AG09319 (cell line): ENCODE data around the gene USP40.

Source experiments
- DNase-seq: peaks from one replicate; pipeline ENCODE4 v3.0.0-alpha.2; 2010; ENCODE audit warnings: low read depth; ENCODE audit errors: extremely low read depth
- CTCF ChIP-seq: IDR thresholded peaks from 2 replicates; pipeline ENCODE4 v1.5.1; 2011; ENCODE audit warnings: low read depth, mild to moderate bottlenecking, inconsistent platforms, low read length, moderate library complexity

USP40 gene

GRCh38 chr2:233487748-233488345 is 78.7 kb downstream of the USP40 start:
- no peak for DNase-seq

GRCh38 chr2:233486778-233487552 is 79.6 kb downstream of the USP40 start:
- TF ChIP-seq CTCF, result no peak
- peak; percentile 55 for DNase-seq

More at GRCh38 chr2:233487748-233488345, 78.7 kb downstream of the USP40 start:
- no peak for TF ChIP-seq CTCF

- DNase-seq, result no peak
- no peak for TF ChIP-seq CTCF
Measured at GRCh38 chr2:233486357-233486756, 80.2 kb downstream of the USP40 start.

- no peak for TF ChIP-seq CTCF
- no peak for DNase-seq
Measured at GRCh38 chr2:233485726-233486125, 80.9 kb downstream of the USP40 start.

- DNase-seq, result no peak
- no peak for TF ChIP-seq CTCF
Measured at GRCh38 chr2:233482616-233483015, 84.0 kb downstream of the USP40 start.

GRCh38 chr2:233481368-233482142 is 85.0 kb downstream of the USP40 start:
- no peak for TF ChIP-seq CTCF

More at GRCh38 chr2:233481368-233482142, 85.0 kb downstream of the USP40 start:
- no peak for DNase-seq
